Smooth muscle cell (in vitro differentiated cells): ENCODE measurements around the gene GNPTG. TPM values are rescaled to one million over a fixed set of nuclear protein-coding genes. Genes with fewer than 3 reads are reported as not detected.
A peak's percentile ranks its signal among the peaks of the same experiment; 100 is the strongest.

Experiments used
- DNase-seq: peaks from one replicate; lab custom pipeline; 2025; ENCODE audit not compliant: unreplicated experiment; lab: John Stamatoyannopoulos, UW
- H2AFZ ChIP-seq: fragments of 200-600 bp; sonication (generic); 2 replicates; pipeline ENCODE4 v1.6.0; 2016; ENCODE audit warnings: antibody characterized with exemption, low read depth, mild to moderate bottlenecking
- H3F3A ChIP-seq: fragments of 200-600 bp; sonication (generic); 2 replicates; pipeline ENCODE4 v1.6.0; 2017; ENCODE audit warnings: antibody characterized with exemption, low read depth
- H3K27ac ChIP-seq: fragments of 200-600 bp; sonication (generic); 2 replicates; pipeline ENCODE4 v1.5.1; 2016; ENCODE audit warnings: low read depth, mild to moderate bottlenecking
- H3K27me3 ChIP-seq: fragments of 200-600 bp; sonication (generic); 2 replicates; pipeline ENCODE4 v1.6.1; 2016; ENCODE audit warnings: low read depth, mild to moderate bottlenecking
- H3K36me3 ChIP-seq: fragments of 200-600 bp; sonication (generic); 2 replicates; pipeline ENCODE4 v1.5.1; 2016; ENCODE audit warnings: low read depth
- H3K4me1 ChIP-seq: fragments of 200-600 bp; sonication (generic); 2 replicates; pipeline ENCODE4 v1.5.1; 2016; ENCODE audit warnings: low read depth
- H3K4me2 ChIP-seq: fragments of 200-600 bp; sonication (generic); 2 replicates; pipeline ENCODE4 v1.6.0; 2016; ENCODE audit warnings: mild to moderate bottlenecking
- H3K4me3 ChIP-seq: fragments of 200-600 bp; sonication (generic); 2 replicates; pipeline ENCODE4 v1.5.1; 2016; ENCODE audit warnings: mild to moderate bottlenecking
- H3K79me2 ChIP-seq: fragments of 200-600 bp; sonication (generic); 2 replicates; pipeline ENCODE4 v1.6.0; 2016; ENCODE audit warnings: low read depth, mild to moderate bottlenecking
- H3K9ac ChIP-seq: fragments of 200-600 bp; sonication (generic); 2 replicates; pipeline ENCODE4 v1.6.0; 2016; ENCODE audit warnings: low read depth
- H3K9me3 ChIP-seq: fragments of 200-600 bp; sonication (generic); replicated peaks from 2 replicates; pipeline ENCODE4 v1.5.1; 2016; ENCODE audit warnings: low read depth
- H4K20me1 ChIP-seq: fragments of 200-600 bp; sonication (generic); 2 replicates; pipeline ENCODE4 v1.6.0; 2016; ENCODE audit warnings: low read depth
- CTCF ChIP-seq: fragments of 200-600 bp; sonication (generic); IDR thresholded peaks from 2 replicates; pipeline ENCODE4 v1.5.1; 2017; ENCODE audit warnings: borderline replicate concordance, mild to moderate bottlenecking, antibody characterized with exemption; ENCODE audit not compliant: insufficient read depth, poor library complexity, severe bottlenecking
- WGBS: methylation state at CpG from one replicate; pipeline ENCODE4 v1.1.7; 2016; ENCODE audit warnings: low lambda C conversion rate; 5-methylcytosine and 5-hydroxymethylcytosine counted together
- polyA plus RNA-seq: library from polyadenylated mRNA; unstranded; fragments of >200 nt; fragmentation: Nextera tagmentation; extraction: Ambion mirVana; gene quantifications from 2 replicates; pipeline ENCODE4 v1.2.1, GENCODE V29; 2016
- total RNA-seq: library from RNA; depleted of rRNA; stranded (reverse); fragments of >200 nt; gene quantifications from 2 replicates; pipeline ENCODE4 v1.2.3, GENCODE V29; 2014

Gene GNPTG
- total and polyA plus RNA-seq, 2 experiments from 2014 or later, result 28.0 to 73.3 TPM

DNA sequence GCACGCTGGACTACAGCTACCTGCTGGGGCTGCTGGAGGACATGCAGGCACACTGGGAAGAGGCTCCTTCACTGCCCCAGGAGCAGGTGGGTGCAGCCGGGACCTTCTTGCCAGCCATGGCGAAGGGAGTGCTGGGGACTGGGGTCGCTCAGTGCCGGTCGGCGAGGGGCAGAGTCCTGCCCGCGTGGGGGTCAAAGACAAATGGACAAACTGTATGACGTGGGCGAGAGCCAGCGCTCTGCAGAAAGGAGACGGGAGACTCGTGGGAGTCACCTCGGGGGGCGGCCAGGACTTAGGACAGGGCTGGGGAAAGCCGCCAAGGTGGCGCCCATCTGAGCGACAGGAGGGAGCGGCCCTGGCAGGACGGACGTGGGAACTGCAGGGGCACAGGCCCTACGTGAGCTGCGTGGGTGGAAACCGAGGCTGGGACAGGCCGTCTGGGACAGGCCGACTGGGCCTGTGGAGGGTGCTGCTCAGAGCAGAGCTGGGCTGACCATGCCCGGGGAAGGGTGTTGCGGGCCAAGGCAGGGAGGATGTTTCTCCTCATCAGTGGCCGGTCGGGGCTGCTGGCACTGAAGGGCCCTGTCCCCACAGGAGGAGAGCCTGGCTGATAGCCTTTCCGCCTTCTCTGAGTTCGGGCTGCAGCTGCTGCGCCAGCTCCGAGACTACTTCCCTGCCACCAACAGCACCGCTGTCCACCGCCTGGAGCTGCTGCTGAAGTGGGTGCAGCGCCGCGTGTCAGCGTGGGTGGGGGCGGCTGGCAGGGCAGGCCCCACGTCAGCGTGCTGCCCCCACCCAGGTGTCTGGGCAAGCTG is 8.1 kb upstream of the GNPTG start:
- Histone ChIP-seq H3K9ac (no peak overlapping the region), H3F3A (no peaks in the 10 kb centered on the region), H3K4me2 (peak overlapping the region; percentile 80), H2AFZ (no peak overlapping the region), H3K27ac (no peak overlapping the region), H3K4me3 (peak overlapping the region; percentile 37), H3K4me1 (no peaks in the 10 kb centered on the region), H3K9me3 (no peaks in the 10 kb centered on the region), H3K79me2 (no peaks in the 10 kb centered on the region), H3K27me3 (no peaks in the 10 kb centered on the region), H3K36me3 (no peaks in the 10 kb centered on the region), H4K20me1 (no peaks in the 10 kb centered on the region)
- DNase-seq, result no peak
- no peak for TF ChIP-seq CTCF
- WGBS, result 50% methylated on average over 42 of the region's 44 CpGs

- Histone ChIP-seq H3K4me1 (no peaks in the 10 kb centered on the region), H3K9ac (no peak overlapping the region), H3K4me2 (no peak overlapping the region), H3K4me3 (no peak overlapping the region), H3K36me3 (no peaks in the 10 kb centered on the region), H3K9me3 (no peaks in the 10 kb centered on the region), H4K20me1 (no peaks in the 10 kb centered on the region), H2AFZ (no peak overlapping the region), H3F3A (no peaks in the 10 kb centered on the region), H3K79me2 (no peaks in the 10 kb centered on the region), H3K27ac (no peak overlapping the region), H3K27me3 (no peaks in the 10 kb centered on the region)
- WGBS, result 94% methylated on average over 14 of the region's 14 CpGs
- DNase-seq, result no peak
- no peak for TF ChIP-seq CTCF
Observed at GRCh38 chr16:1344499-1344898, 7.2 kb upstream of the GNPTG start.

DNA sequence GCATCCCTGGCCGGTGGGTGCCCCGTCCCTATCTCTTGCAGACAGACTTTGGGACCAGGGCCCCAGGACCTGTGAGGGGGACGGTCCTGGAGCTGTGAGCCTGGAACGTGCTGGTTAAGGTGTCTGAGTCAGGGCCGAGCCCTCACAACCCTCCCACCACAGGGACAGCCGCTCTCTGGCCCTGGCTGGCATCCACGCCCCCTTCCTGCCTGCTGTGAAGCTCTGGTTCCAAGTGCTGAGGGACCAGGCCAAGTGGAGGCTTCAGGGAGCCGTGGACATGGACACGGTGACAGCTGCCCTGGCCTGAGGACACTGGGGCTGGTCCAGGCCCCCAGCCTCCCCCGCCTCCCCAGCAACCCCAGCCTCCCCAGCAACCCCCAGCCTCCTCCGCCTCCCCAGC is 6.6 kb upstream of the GNPTG start:
- no peak for DNase-seq
- 77% methylated on average over 7 of the region's 11 CpGs for WGBS

More for the DNA sequence above, 6.6 kb upstream of the GNPTG start:
- no peak for TF ChIP-seq CTCF
- Histone ChIP-seq H3F3A (no peaks in the 10 kb centered on the region), H3K9ac (no peak overlapping the region), H3K27ac (no peak overlapping the region), H3K9me3 (no peaks in the 10 kb centered on the region), H3K27me3 (no peaks in the 10 kb centered on the region), H3K4me1 (no peaks in the 10 kb centered on the region), H3K4me2 (no peak overlapping the region), H4K20me1 (no peaks in the 10 kb centered on the region), H3K4me3 (no peak overlapping the region), H2AFZ (no peak overlapping the region), H3K36me3 (no peaks in the 10 kb centered on the region), H3K79me2 (peaks cover 1% of the 10 kb centered on the region)
